Posterior vena cava (tissue), 2 donors: ENCODE measurements around the gene KIR3DL1. TPM values are rescaled to one million over a fixed set of nuclear protein-coding genes. Genes with fewer than 3 reads are reported as not detected.
"Not testable (repeated sequence)": the region's sequence is repeated elsewhere in the genome, so short reads cannot be mapped to it uniquely, and the experiment has no call there.

Experiments used
- DNase-seq: peaks from one replicate; pipeline ENCODE4 v3.0.0-alpha.2; 2020; ENCODE audit warnings: low spot score
- intact Hi-C, 2 donors: fragments of 100-400 bp; cut with DNase I; formaldehyde crosslinking; loops; one replicate each; pipeline versions ENCODE4 v1.14.1 to v1.14.2; 2022 to 2023
- long read RNA-seq, 2 donors: library from polyadenylated mRNA; unstranded; transcript quantifications; one replicate each; pipeline ENCODE4 v2.0.0, GENCODE V29; 2020 to 2021
- total RNA-seq, 2 donors: library from RNA; stranded (reverse); fragmentation: NEBNext Ultra II Directional; extraction: Animal tissue kit (Norgen Biotek cat#: 25700); gene quantifications; one replicate each; pipeline ENCODE4 v1.2.1, GENCODE V29; 2021
- donor health status: DM: yes; HTN: yes; CAD: no.
- donor health status: DM: yes; HTN: yes; CAD: no.

Gene KIR3DL1
- not detected for total RNA-seq
- long read RNA-seq, donor 1 = 0 reads
- long read RNA-seq, donor 2 = 0 reads

GRCh38 chr19:54816251-54816650 is at the start of gene KIR3DL1:
Gene KIR3DL1, plus strand, starts transcription at chr19:54816468.
- intact Hi-C loops, DNase-seq: not testable (repeated sequence)

DNA sequence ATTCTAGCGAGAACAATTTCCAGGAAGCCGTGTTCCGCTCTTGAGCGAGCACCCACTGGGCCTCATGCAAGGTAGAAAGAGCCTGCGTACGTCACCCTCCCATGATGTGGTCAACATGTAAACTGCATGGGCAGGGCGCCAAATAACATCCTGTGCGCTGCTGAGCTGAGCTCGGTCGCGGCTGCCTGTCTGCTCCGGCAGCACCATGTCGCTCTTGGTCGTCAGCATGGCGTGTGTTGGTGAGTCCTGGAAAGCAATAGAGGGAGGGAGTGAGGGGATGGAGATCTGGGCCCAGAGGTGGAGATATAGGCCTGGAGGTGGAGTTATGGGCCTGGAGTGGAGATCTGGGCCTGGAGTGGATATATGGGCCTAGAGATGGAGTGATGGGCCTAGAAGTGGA is 46.6 kb upstream of the KIR3DL1 start, which contains the start of gene KIR2DL1:
Gene KIR2DL1, plus strand, starts transcription at position 148 of the 400 bp plus-strand sequence. Its CDS starts 58 bp downstream, at position 206.
- intact Hi-C loops = not testable (repeated sequence)

GRCh38 chr19:54770511-54770910 is 45.8 kb upstream of the KIR3DL1 start:
- intact Hi-C loops, DNase-seq: not testable (repeated sequence)

More for the DNA sequence above, 46.6 kb upstream of the KIR3DL1 start, which contains the start of gene KIR2DL1:
- not testable (repeated sequence) for DNase-seq

DNA sequence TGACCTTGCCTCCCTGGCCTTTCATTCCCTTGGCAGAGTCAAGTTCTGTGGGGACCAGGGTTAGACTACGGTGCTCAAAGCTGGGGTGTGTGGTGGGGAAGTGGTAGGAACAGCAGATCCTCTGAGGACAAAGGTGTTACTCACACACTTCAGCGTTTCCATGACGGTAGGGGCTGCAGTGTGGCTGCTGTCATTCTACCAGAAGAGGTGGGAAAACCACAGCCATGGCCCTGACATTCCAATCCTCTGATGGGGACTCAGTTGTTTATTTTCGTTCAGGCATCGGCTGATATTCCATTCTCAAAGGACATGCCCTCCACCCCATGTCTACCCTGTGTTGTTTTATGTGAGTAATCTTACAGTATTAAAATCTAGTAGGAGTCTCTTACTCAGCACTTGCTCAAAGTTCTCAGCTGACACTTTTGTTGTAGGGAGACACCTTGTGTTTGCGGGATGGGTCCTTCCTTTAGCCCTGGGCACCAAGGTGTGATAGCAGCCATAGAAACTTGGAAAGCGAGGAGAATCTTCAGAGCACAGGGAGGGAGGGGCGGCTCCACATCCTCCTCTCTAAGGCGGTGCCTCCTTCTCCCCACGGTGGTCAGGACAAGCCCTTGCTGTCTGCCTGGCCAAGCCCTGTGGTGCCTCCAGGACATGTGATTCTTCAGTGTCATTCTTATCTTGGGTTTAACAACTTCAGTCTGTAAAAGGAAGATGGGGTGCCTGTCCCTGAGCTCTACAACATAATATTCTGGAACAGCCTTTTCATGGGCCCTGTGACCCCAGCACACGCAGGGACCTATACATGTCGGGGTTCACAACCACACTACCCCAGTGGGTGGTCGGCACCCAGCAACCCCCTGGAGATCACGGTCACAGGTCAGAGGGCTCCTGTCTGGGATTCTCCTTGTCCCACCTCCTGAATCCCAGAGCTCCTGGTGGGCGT is 45.0 kb upstream of the KIR3DL1 start:
- intact Hi-C loops, DNase-seq: not testable (repeated sequence)

DNA sequence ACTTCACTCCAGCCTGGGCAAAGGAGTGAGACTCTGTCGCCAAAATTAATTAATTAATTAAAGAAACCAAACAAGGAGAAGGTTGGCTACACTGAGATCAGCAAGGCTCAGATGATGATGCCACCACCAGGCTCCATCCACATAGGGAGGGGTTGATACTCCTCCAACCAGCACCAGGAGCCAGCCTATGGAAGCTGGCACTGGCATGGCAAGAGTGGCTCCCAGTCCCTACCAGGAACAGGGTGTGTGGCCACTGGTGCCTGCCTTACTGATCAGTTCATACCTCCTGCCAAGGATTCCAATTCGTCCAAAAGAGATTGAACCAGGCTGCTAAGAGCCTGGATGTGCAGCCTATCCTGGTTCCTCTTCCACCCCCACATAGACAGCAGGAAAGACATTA is 43.6 kb upstream of the KIR3DL1 start:
- DNase-seq, intact Hi-C loops: not testable (repeated sequence)

GRCh38 chr19:54775095-54775815 is 41.0 kb upstream of the KIR3DL1 start:
- intact Hi-C loops, DNase-seq: not testable (repeated sequence)

- DNase-seq, intact Hi-C loops: not testable (repeated sequence)
These were observed 40.4 kb upstream of the KIR3DL1 start for GRCh38 chr19:54775830-54776229.

DNA sequence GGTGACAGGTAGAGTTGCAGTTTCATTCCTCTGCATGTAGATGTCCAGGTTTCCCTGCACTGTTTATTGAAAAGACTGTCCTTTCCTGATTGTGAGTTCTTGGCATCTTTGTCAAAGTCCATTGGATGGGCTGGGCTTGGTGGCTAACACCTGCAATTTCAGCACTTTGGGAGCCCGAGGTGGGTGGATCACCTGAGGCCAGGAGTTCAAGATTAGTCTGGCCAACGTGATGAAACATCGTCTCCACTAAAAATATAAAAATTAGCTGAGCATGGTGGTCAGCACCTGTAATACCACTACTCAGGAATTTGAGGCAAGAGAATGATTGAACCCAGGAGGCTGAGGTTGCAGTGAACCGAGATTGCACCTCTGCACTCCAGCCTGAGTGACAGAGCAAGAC is 38.4 kb upstream of the KIR3DL1 start:
- not testable (repeated sequence) for DNase-seq

GRCh38 chr19:54778896-54779295 is 37.4 kb upstream of the KIR3DL1 start:
- intact Hi-C loops, DNase-seq: not testable (repeated sequence)

More for the DNA sequence above, 38.4 kb upstream of the KIR3DL1 start:
- intact Hi-C loops = not testable (repeated sequence)

DNA sequence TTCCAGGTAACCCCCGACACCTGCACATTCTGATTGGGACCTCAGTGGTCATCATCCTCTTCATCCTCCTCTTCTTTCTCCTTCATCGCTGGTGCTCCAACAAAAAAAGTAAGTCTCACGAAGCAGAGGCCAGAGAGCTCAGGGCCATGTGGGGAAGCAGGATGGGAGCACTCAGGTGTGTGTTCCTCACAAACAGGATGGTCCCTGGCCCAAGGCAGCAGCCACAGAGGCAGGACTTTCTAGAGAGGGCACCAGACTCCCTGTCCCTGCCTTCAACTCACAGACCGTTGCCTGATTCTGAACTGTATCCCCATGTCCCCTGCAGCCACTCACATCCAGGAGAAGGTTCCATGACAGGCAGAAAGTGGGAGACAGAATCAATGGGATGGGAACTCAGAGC is 33.4 kb upstream of the KIR3DL1 start:
- intact Hi-C loops, DNase-seq: not testable (repeated sequence)

GRCh38 chr19:54786091-54786723 is 30.1 kb upstream of the KIR3DL1 start:
- DNase-seq = peak; percentile 62
- intact Hi-C loops = not testable (repeated sequence)

GRCh38 chr19:54788154-54788553 is 28.1 kb upstream of the KIR3DL1 start:
- DNase-seq, intact Hi-C loops: not testable (repeated sequence)

- DNase-seq = no peak
- intact Hi-C loops = no loop called here
These were observed 25.6 kb upstream of the KIR3DL1 start for GRCh38 chr19:54790711-54791110.

DNA sequence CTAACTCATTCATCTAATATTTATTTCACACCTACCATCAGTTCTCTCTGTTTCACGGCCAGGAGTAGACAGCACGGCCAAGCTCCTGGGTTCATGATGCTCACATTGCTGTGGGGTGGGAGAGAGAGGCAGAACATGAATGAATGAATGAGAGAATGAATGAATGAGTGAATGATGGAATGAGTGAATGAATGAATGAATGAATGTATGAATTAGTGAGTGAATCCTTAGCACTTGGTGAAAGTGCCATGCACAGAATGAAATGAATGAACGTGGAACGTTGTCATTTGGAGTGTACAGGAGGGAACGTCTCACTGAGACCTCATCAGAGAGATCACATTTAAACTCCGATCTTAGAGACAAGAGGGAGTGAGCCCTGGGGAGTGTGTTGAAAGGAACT is 24.8 kb upstream of the KIR3DL1 start:
- DNase-seq = no peak
- intact Hi-C loops = no loop called here

- no peak for DNase-seq
- intact Hi-C loops = no loop called here
These were observed 23.5 kb upstream of the KIR3DL1 start for GRCh38 chr19:54792814-54793213.

DNA sequence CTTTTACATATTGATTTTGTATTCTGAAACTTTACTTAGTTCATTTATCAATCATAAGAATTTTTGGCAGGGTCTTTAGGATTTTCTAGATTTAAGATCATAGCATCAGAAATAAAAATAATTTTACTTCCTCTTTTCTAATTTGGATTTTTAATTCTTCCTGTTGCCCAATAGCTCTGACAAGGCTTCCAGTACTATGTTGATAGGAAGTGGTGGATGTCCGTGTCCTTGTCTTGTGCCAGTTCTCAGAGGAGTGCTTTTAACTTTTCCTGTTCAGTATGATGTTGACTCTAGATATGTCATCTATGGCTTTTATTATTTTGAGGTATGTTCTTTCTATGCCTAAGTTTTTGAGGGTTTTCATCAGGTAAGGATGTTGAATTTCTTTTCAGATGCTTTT is 20.5 kb upstream of the KIR3DL1 start:
- intact Hi-C loops = no loop called here

GRCh38 chr19:54803410-54803809 is 12.9 kb upstream of the KIR3DL1 start, which contains the start of gene KIR2DL4:
Gene KIR2DL4, plus strand, starts transcription at chr19:54803610. Its CDS starts 42 bp downstream, at chr19:54803652.
- no peak for DNase-seq
- intact Hi-C loops = no loop called here

More for the DNA sequence above, 20.5 kb upstream of the KIR3DL1 start:
- DNase-seq = no peak

- intact Hi-C loops = no loop called here
- DNase-seq = no peak
These were observed 12.2 kb upstream of the KIR3DL1 start for GRCh38 chr19:54804101-54804500.

- no peak for DNase-seq
- intact Hi-C loops = no loop called here
These were observed 11.7 kb upstream of the KIR3DL1 start for GRCh38 chr19:54804571-54804970.
